T-helper 2 cell treated with Interferon-gamma antibody and Interleukin-4, amounts not matched to agents 100 ng/mL and 5 ng/mL, for 36 hours (primary cell): ENCODE data around the gene ANTXRL. TPM values are rescaled to one million over a fixed set of nuclear protein-coding genes. Genes with fewer than 3 reads are reported as not detected.
"Not testable (repeated sequence)": the region's sequence is repeated elsewhere in the genome, so short reads cannot be mapped to it uniquely, and the experiment has no call there.

Experiments used
- intact Hi-C: fragments of 100-400 bp; cut with micrococcal nuclease; formaldehyde crosslinking; loops from one replicate; pipeline ENCODE4 v1.15.1; 2023
- total RNA-seq: library from RNA; stranded (reverse); gene quantifications from 2 replicates; pipeline ENCODE4 v1.2.3, GENCODE V29; 2022

Gene ANTXRL
- 0.48 TPM in 1 of 2 replicates, not detected in the other for total RNA-seq

DNA sequence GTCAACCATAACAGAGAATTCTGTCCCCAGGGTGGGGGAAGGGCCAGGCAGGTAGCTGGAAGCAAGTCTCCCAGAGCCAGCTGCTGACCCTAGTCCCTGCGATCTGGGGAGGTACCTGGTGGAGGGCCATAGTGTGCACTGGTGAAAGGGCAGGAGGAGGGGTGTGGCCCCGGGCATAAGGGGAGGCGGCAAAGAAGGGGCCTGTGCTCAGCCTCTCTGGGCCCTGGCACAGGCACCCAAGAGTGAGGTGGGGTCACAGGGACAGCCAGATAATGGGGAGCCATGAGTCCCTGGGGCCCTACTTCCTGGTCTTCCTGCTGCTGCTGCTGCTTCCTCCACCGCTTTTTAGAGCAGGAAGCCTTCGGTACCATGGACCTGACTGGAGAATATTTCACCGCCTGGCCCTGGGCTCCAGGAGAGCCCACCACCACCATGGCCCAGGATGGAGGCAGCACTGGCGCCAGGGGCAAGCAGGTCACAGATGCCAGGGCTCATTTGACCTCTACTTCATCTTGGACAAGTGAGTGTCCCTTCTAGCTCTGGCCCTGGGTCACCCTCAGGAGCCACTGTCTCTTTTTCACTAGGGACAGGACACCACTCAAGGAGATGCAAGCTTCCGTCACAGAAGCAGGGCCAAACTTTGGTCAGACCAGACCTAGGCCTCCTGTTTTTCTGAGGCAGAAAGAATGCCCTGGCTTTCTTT is at the start of gene ANTXRL:
ANTXRL (plus strand) TSS at position 7 of the 703 bp plus-strand sequence; CDS start at position 273, 266 bp downstream.
- intact Hi-C loops: loop anchor here (10.0 kb wide), 2 partner anchors 62 to 252 kb away; partner anchors contain the start of gene NCOA4

DNA sequence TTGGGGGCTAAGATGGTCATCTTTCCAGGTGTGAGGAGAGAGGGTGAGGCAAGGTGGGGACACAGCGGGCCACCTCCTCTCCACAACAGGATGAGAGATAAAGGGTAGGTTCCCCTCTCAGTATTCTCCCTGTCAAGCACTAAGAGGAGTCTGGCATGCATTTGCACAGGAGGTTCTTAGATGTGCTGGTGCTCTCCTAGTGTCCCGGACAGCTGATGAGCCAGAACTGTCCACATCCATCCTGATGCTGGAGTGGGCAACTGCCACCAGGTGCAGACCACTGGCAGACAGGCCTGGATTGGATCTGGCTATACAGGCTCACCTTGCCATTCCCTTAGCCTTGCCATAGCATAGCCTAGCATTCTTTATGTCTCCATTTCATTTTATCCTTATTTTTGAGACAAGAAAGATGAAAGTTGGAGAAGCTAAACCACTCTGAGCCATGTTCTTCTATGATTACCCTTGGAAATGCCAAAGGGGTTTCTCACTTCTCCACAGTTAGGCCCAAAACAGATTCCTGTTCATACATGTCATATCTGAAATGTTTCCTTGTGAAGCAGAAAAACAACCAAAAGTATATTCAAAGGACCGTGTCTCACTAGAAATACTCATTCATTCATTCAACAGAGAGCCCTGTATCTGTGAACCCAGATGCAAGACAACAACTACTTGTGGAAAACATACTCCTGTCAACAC is 48.8 kb upstream of the ANTXRL start:
- intact Hi-C loops: no loop called here

DNA sequence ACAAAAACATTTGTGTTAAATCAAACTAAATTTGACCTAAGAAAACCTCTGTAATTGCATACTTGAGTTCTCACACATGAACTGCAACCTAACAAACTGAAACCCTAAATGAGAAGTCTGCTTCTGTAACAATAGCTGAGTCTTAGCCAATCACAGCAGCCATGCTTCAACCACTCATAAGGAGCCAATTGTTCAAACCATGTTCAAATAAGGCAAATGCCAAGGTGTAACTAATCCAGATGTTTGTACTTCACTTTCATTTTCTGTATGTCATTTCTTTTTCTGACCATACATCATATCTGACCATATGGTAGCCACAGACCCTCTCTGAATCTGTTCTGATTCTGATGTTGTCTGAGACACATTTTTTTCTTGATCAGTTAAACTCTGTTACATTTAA is 47.5 kb upstream of the ANTXRL start:
- intact Hi-C loops: no loop called here

DNA sequence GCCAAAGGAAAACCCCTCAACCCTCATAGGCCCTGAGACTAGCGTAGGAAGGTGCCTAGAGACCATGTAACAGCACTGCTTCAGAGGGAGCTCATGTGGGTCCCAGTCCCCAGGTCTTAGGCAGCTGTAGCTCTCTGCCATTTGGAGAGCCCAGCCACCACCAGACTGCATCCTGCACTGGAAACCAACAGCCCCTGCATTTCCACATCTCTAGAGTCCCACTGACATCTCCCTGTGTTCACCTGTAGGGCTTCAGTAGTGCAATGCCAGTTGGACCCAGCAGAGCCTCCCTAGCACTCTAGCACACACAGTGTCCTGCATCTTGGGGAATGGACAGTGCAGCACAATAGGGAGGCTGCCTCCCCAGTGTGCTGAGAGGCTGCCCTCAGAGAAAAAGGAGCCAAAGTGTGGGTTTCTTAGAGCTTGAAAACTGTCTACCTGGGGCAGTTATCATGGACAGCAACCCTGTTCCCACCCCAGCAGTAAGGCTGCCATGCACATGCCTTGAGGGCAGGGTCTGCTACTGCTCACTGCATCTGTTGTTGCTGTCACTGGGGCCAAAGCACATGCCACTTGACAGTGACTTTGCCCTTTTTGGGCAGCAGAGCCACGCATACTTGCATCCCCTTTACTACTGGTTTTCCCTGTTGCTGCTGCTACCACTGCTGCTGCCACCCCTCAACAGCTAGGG is 46.7 kb upstream of the ANTXRL start:
- intact Hi-C loops: no loop called here

DNA sequence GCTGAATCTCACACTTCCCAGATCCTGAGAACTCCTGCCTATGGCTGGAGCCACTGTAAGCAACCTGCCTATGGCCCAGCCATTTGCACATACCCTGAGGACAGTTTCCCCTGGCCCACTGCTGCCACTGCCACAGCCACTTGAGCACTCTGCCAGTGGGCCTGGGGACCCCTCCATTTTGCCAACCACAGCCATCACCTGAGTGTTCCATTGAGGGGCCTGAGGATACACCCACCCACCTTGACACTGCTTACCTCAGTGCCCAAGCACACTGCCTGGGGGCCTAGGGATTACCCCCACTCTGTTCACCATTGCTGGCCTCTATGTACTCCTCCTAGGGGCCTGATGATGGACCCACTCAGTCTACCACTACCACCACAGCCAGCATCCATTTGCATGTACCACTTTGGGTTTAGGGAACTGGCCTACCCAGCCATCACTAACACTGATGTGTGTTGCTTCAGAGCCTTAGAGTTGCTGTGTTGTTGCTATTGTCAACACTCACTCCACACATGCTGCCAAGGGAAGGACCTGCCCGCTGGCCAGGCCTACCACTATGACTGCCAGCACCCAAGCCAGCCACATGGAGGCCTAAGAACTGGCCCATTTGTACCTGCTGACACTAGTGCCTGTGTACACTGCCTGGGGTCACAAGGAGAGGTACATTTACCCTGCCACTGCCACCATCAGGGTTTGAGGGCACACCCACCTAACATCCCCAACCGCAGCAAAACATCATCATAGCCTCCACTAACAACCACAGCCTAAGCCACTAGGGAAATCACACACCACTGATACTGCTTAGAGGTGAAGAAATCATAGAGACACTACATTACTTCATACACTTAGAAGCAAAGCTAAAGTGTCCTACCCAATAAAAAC is 45.9 kb upstream of the ANTXRL start:
- intact Hi-C loops: no loop called here

DNA sequence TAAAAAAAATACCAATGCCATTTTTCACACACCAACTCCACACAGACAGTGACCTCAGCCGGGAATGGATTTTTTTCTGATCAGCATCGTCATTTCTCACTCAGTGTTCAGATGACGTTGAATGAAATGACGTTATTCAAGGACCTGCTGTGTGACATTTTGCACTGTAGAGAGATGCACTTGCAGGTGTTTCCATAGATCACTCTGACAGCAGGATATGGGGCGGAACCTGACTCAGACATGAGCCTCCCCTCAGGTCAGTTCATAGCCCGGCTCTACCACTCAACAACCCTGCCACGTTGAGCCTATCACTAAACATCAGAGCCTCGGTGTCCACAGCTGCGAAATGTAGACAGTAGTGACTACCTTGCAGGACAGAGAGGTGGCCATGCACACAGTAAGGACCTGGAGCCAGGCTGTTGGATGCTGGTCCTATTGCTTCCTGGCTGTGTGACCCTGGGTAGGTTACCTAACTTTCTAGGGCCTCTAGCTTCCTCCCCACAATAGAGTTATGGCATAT is 41.4 kb upstream of the ANTXRL start:
- intact Hi-C loops: no loop called here

DNA sequence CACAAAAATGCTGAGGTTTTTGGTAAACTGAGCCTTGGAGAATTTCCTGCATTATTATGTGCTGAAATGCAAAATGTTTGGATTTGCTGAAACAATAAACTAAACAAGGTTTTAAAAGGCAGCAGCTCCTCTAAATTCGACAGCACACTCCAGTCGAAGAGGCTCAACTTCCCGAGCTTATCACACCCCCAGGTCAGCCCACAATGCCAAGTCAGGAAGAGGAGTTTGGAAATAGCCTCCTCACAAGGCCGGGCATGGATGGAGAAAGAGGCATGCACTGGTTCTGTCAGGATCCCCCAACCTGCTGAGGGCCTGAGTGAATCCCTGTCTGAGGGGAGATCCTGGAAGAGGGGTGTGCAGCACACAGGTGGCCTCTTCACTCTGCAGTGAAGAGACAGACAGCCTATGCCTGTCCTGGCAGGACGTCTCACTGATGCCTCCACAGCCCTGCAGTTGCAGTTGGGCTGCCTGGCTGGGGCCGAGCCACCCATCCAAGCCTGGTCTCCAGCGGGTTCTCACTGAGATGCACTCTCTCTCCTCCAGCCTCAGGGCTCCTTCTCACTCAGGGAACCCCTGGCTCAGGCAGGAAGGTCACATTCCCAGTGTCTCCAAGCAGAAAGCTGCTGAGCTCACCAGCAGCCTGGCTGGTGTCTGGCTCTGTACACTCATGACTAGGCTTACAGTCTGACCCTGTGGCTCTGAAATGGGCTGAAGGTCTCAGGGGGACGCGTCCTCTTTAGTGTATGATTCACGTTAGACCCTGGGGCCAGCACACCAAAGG is 40.2 kb upstream of the ANTXRL start:
- intact Hi-C loops: not testable (repeated sequence)

DNA sequence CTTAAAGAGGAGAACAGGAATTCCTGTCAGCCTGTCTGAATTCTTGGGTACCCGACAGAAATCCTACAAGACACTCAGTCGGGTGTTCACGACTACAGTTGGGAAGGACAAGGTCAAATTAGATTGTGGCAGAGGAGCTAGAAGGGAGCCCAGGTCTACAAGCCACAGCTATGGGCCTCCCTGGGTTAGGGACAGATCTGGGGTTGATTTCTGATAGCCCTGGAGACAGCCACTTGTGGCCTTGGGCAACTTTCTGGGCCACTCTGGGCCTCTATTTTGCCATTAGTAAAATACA is 39.7 kb upstream of the ANTXRL start:
- intact Hi-C loops: no loop called here

DNA sequence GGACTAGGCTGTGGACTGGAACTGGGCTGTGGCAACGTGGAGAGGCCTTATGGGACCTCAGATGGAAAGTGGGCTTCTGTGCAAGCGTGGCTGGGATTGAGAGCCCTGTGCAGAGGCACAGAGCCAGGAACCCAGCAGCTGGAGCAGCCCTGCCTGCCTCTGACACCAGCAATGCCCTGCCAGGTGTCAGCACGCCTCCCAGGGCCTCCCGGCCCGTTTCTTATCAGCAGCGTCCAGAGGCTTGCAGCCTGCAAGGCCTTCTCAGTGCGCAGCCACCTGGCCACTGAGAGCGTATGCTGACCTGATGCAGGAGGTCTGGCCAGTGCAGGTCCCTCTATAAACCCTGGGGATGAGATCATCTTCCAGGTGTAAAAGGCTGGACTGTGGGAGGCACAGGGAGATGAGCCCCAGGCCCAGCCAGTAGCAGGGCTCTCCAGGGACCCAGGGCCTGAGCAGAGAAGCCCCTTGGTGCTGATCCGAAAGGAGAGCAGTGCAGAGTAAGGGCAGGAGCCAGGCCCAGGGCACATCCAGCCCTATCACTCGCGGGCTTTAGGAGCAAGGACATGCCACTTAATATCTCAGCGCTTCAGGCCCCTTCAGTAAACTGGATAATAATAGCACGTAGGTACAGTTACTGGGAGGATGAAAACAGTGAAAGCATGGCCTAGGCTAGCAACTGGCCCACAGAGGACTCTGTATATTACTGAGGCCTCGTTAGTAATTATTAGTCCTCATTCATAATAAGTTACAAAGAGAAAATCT is 38.8 kb upstream of the ANTXRL start:
- intact Hi-C loops: no loop called here

DNA sequence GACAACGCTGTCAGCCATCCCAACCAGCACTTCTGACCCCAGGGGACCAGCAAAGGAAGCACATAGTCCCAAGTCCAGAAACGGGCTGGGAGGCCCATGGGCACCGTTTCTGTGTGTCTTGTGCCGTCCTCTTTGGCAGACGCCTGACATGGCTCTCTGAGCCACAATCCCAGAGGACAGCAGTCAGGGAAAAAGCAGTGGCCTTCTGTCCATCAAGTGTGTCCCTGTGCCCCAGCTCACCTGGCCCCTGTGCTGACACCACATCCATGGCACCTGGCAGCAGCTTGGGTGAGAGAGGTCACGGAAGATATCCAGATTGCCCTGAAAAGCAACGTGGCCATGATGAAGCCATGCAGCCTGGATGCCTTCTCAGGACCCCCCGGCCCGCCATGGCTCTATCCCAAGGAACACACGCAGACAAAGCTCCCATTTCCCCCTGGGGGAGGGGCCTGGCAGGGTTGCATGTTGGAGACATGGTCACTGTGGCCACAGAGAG is 38.1 kb upstream of the ANTXRL start:
- intact Hi-C loops: no loop called here

DNA sequence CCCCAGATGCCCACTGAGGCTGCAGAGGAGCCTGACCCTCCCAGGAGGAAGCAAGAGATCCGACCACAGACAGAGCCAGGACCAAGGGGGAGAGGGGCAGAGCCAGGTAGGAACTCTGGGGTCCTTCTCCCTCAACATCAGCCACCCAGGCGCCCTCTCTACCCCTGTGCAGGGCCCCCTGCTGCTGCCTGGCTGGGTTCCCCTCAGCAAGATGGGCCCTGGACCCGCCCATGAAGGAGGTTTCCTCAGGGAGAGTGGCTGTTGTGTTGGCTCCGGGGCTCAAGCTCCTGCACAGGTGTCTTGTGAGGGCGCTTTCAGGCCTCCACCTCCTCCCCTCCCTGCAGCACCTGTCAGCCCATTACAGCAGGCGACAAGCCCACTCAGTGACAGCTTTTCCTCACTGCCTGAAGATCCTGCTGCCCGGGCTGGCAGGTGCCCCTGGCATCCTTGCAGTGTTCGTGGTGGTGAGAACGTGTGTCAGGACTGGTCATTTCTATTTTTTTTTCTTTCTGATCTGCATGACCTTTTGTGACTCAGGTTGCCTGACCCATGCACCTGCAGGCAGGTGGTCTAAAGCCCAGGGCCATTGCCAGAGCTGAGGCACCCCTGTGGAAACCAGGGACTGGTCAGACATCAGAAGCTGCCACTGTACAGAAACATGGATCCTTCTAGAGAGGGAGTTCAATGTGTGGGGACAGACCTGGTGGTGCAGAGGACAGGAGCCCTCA is 37.0 kb upstream of the ANTXRL start:
- intact Hi-C loops: not testable (repeated sequence)

DNA sequence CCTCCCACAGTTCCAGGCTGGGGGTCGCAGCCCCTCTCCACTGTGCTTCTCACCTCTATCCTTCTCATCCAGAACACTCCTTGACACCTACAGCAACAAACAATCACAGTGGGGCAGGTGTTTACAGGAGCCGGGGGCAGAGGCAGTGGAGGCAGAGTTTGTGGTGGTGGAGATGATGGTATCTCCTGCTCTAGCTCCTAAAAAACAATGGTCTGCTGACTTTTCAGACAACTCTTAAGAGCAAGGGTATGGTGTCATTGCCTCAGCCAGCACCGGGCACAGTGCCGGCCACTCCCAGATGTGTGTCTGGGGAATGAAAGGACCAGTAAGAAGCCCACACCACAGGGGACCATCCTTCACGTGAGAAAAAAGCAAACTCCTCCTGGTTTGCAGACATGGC is 36.3 kb upstream of the ANTXRL start:
- intact Hi-C loops: no loop called here

DNA sequence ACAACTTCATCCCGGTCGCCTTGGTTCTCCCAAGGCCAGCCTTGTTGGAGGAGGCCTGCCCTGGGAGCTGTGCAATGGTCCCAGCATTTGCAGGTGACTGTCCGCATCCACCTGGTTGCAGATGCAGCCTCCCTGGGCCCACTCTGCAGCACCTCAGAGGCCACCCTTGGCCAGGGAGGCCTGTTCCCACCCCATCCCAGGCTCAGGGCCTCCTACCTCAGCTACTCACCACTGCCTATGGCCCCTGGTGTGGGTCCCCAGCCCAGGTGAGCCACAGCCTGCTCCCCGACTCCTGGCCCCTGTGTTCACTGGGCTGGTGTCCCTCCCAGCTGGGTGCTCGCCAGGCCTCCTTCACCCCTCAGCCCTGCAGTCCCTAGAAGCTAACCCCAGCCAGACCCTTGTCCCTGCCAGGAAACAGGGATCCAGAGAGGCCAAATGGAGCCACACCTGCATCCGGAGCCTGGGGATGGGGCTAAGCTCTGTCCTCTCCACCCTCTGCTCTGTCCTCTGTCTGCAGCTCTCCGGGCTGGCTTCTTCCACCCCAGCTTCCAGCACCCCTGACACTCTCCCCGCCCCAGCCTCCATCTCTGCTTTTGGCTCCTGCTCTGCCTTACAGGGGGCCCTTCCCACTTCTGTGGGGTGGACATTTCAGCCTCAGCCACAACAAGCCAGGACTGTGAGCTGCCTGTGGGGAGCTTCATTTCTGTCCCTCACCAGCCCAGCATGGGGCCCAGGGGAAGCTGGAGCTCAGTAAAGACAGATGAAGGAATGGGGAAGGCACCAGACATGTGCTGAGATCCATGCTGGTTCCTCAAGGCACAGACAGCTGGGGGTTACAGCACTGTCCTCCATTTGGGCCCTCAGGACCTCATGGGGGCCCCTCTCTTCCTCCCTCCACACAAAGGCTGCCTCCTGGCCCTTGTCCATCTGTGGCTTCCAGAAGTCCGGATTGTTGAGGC is 35.6 kb upstream of the ANTXRL start:
- intact Hi-C loops: no loop called here

DNA sequence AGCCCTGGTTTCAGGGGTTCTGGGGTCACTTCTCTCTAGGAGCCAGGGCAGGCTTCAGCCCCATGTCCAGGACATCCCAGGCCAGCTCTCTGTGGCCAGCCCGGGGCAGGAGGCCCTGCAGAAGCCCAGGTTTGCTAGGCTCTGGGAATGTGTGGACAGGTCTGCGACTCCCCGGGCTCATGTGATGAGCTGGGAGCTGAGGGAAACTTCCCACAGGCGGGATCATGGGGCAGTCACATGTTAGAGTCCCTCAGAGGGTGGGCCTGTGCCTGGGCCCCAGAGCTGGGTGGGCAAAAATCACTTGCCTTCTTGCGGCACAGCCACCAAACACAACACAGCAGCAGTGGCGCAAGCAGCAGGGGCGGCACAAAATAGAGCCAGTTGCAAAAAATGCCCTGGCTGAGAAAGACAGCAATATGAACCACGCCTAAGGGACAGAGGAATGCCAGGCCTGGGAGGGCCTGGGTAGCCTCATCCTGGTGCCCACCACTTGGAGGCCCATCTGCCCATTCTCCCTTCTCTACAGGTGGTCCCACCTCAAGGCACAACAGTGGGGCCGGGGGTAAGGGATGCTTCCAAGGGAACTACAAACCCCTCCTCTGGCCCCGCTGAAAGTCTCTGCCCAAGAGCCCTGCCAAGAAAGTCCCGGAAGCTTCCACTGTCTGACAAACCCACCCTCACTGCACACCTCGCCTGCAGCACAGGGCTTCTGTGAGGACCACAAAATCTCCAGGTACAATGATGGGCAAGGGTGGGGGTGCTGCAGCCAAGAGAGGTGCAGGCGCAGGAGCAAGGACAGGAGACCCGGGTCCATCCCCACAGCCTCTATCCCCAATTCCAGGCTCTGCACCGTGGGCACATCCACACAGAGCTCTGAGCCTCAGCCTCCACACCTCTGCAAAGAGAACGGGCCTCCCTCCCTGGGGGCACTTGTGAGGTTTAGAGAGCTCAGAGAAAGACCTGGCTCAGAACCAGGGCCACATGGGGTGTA is 34.6 kb upstream of the ANTXRL start:
- intact Hi-C loops: no loop called here

DNA sequence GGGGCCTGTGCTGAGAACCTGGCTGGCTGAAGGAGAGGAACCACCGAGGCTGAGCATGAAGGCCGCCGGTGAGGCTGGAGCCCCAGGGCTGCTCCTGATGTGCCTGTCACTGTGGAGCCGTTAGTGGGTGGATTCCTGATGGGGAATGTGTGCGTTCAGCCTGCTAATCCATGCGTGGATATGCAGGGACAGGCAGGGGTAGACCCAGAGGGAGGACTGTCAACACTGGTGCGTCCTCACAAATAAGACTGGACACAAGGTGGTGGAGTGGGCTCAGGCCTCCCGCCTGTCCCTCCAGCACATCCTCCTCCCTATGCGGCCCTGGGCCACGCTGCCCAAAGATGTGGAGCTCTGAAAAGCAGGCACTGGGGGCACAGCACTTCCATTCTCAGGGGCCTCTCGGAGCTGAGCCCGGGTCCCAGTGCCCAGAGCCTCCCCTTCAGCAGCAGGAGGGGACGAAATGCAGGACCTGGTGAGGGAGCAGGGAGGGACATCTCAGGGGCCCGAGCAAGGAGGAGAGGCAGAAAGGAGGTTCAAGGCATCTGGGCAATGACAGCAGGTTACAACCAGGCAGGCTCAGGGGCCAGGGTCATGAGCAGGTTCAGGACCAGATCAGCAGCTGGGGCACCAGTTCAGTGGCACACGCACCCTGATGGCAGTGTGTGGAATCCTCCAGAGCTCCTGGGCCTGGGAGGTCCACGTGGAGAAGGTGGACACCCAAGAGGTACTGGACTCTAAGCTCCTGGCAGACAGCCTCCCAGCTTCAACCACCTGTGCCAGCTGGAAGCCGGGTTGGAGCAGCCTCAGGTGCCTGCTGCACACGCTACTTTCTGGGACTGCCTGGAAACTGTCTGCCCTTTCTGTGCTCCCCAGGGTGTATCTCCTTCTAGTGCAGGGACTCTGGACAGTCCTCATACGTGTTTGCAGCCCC is 33.5 kb upstream of the ANTXRL start:
- intact Hi-C loops: no loop called here
